HepG2 (cell line): ENCODE data around the gene ZFAND3. TPM values are rescaled to one million over a fixed set of nuclear protein-coding genes. Genes with fewer than 3 reads are reported as not detected.

Experiments used
- ATAC-seq: fragments of 200-7000 bp; cut with Tn5 transposase; 3 replicates; pipeline ENCODE4 v1.9.1; 2020; ENCODE audit warnings: mild to moderate bottlenecking, moderate library complexity
- BruUV-seq: library from RNA; stranded (reverse); fragments of 400-500 nt; replicated peaks from 2 replicates; lab custom pipeline; 2021; lab: Mats Ljungman, UMichigan
- CTCF ChIA-PET: fragments of 300-600 bp; formaldehyde crosslinking; extraction: SDS; loops from one replicate; lab custom pipeline; 2021; ENCODE audit warnings: low total read pairs, inconsistent platforms, low intra/inter-chr PET ratio; lab: Yijun Ruan, JAX
- POLR2A ChIA-PET: fragments of 350-600 bp; sonication (Branson Sonifier 250); formaldehyde crosslinking; loops from one replicate; lab custom pipeline; 2020; ENCODE audit warnings: antibody characterized with exemption, inconsistent platforms; lab: Yijun Ruan, JAX
- DNase-seq: peaks from one replicate; pipeline ENCODE4 v3.0.0-alpha.2; 2015; ENCODE audit warnings: low spot score
- FAIRE-seq: peaks from 3 replicates; lab custom pipeline; 2011; peaks lifted over from hg19 to GRCh38; lab: Jason Lieb, UNC
- H2AFZ ChIP-seq: one replicate; pipeline ENCODE4 v1.6.1; 2011; ENCODE audit warnings: low read length, inconsistent platforms
- H3K27ac ChIP-seq: fragments of 300-600 bp; 3 replicates; pipeline ENCODE4 v1.8.0; 2011; ENCODE audit warnings: mixed run types, mild to moderate bottlenecking, mixed read lengths, low read length, inconsistent platforms; ENCODE audit not compliant: insufficient read depth; ENCODE audit errors: extremely low read length
- H3K27me3 ChIP-seq, 2 experiments: fragments of 200-600 bp in 1 of 2; 2 replicates in 1 of 2; 3 replicates in 1 of 2; pipeline versions ENCODE4 v1.6.0 to v1.8.0; 2011; ENCODE audit warnings: low read length in 2 of 2, mild to moderate bottlenecking in 2 of 2, moderate library complexity in 2 of 2, inconsistent platforms in 1 of 2; ENCODE audit not compliant: insufficient read depth in 2 of 2, control insufficient read depth in 1 of 2
- H3K36me3 ChIP-seq, 2 experiments: fragments of 200-600 bp in 1 of 2; replicated peaks in 1 of 2; 2 replicates in 1 of 2; 3 replicates in 1 of 2; pipeline versions ENCODE4 v1.5.1 to v1.8.0; 2011; ENCODE audit warnings: low read length in 2 of 2, inconsistent platforms in 1 of 2; ENCODE audit not compliant: insufficient read depth in 2 of 2, control insufficient read depth in 1 of 2
- H3K4me1 ChIP-seq: 2 replicates; pipeline ENCODE4 v1.5.1; 2012; ENCODE audit warnings: low read length, inconsistent platforms; ENCODE audit not compliant: insufficient read depth
- H3K4me2 ChIP-seq: 2 replicates; pipeline ENCODE4 v1.6.0; 2011; ENCODE audit warnings: low read depth, low read length, inconsistent platforms
- H3K4me3 ChIP-seq, 3 experiments: fragments of 200-600 bp in 1 of 3; sonication (generic), shearing (Covaris generic) in 1 of 3; replicated peaks in 1 of 3; 2 replicates each; pipeline ENCODE4 v1.5.1; 2011 to 2016; ENCODE audit warnings: low read length in 3 of 3, inconsistent platforms in 2 of 3, low read depth in 2 of 3, mild to moderate bottlenecking in 2 of 3, control low read depth in 1 of 3, mixed read lengths in 1 of 3; ENCODE audit not compliant: insufficient read depth in 1 of 3
- H3K79me2 ChIP-seq: one replicate; pipeline ENCODE4 v1.6.1; 2011; ENCODE audit warnings: low read length, inconsistent platforms; ENCODE audit not compliant: insufficient read depth
- H3K9ac ChIP-seq: 2 replicates; pipeline ENCODE4 v1.6.0; 2011; ENCODE audit warnings: mild to moderate bottlenecking, low read depth, low read length, inconsistent platforms; ENCODE audit not compliant: insufficient read depth
- H3K9me3 ChIP-seq: 2 replicates; pipeline ENCODE4 v1.5.1; 2012; ENCODE audit warnings: mild to moderate bottlenecking, low read length
- H4K20me1 ChIP-seq: 2 replicates; pipeline ENCODE4 v1.6.0; 2011; ENCODE audit warnings: inconsistent platforms, mild to moderate bottlenecking, low read length, moderate library complexity; ENCODE audit not compliant: insufficient read depth
- ATF1 ChIP-seq: IDR thresholded peaks from 2 replicates; pipeline ENCODE4 v1.6.1; 2016; ENCODE audit warnings: mild to moderate bottlenecking, control low read depth
- EP300 ChIP-seq, 3 experiments: sonication (generic) in 1 of 3; formaldehyde crosslinking in 1 of 3; IDR thresholded peaks; 2 replicates each; pipeline versions ENCODE4 v1.5.1 to v1.6.1; 2011 to 2020; ENCODE audit warnings: low read depth in 2 of 3, low read length in 2 of 3, borderline replicate concordance in 1 of 3, improper control_type of control experiment in 1 of 3, mild to moderate bottlenecking in 1 of 3, missing genetic modification reagents in 1 of 3, moderate library complexity in 1 of 3
- NFYC ChIP-seq: IDR thresholded peaks from 2 replicates; pipeline ENCODE4 v1.6.1; 2016; ENCODE audit warnings: missing genetic modification reagents, missing compliant biosample characterization
- REXO4 ChIP-seq: sonication (generic); formaldehyde crosslinking; IDR thresholded peaks from 2 replicates; pipeline ENCODE4 v1.8.0; 2022; ENCODE audit warnings: missing genetic modification reagents, mild to moderate bottlenecking, borderline replicate concordance
- SMAD3 ChIP-seq: sonication (generic); formaldehyde crosslinking; IDR thresholded peaks from 2 replicates; pipeline ENCODE4 v1.4.0; 2020; ENCODE audit warnings: missing genetic modification reagents
- SP1 ChIP-seq, 2 experiments: fragments of 450-650 bp in 1 of 2; sonication (generic) in 1 of 2; formaldehyde crosslinking in 1 of 2; IDR thresholded peaks; 2 replicates each; pipeline versions ENCODE4 v1.4.0 to v1.6.1; 2016 to 2020; ENCODE audit warnings: missing genetic modification reagents in 1 of 2
- TBP ChIP-seq: sonication (generic); formaldehyde crosslinking; IDR thresholded peaks from 2 replicates; pipeline ENCODE4 v1.5.0; 2020; ENCODE audit warnings: missing genetic modification reagents
- ZNF564 ChIP-seq: sonication (generic); formaldehyde crosslinking; IDR thresholded peaks from 2 replicates; pipeline ENCODE4 v1.8.1; 2023; ENCODE audit warnings: mild to moderate bottlenecking, missing genetic modification reagents
- WGBS: methylation state at CpG from one replicate; pipeline ENCODE4 v1.1.6; 2017; ENCODE audit warnings: low lambda C conversion rate; 5-methylcytosine and 5-hydroxymethylcytosine counted together
- in situ Hi-C: cut with HindIII; loops from 2 replicates; pipeline ENCODE4 v1.10.0; 2017; ENCODE audit warnings: low pct_unique_long_range_greater_than_20kb; ENCODE audit not compliant: extremely low pct_ligation_motif_present
- intact Hi-C: fragments of 100-400 bp; cut with micrococcal nuclease; formaldehyde crosslinking; loops from one replicate; pipeline ENCODE4 v1.10.0; 2022; ENCODE audit not compliant: unreplicated experiment
- polyA plus RNA-seq, 8 experiments: library from polyadenylated mRNA; depleted of rRNA in 3 of 8; stranded (reverse) in 7 of 8; unstranded in 1 of 8; fragments of >200 nt; fragmentation: Illumina TruSeq in 4 of 8; extraction: Trizol in 4 of 8; gene quantifications; 2 replicates each; pipeline versions ENCODE4 v1.2.1 to v1.2.3, GENCODE V29; 2011 to 2016; ENCODE audit warnings: low read depth in 4 of 8, missing spikeins in 1 of 8, mixed read lengths in 1 of 8; ENCODE audit not compliant: insufficient read depth in 1 of 8
- total RNA-seq, 5 experiments: library from RNA; depleted of rRNA; stranded (reverse); fragments of >200 nt; fragmentation: Illumina TruSeq; extraction: Trizol; gene quantifications; 2 replicates each; pipeline ENCODE4 v1.2.3, GENCODE V29; 2016; ENCODE audit warnings: low read depth in 1 of 5
- TF ChIP-seq, protein P1 (sequence below): sonication (generic); formaldehyde crosslinking; IDR thresholded peaks from 2 replicates; pipeline ENCODE4 v1.8.1; 2023; ENCODE audit warnings: mild to moderate bottlenecking, missing genetic modification reagents
- TF ChIP-seq, protein P2 (sequence below): sonication (generic); formaldehyde crosslinking; IDR thresholded peaks from 2 replicates; pipeline ENCODE4 v1.8.0; 2022; ENCODE audit warnings: mild to moderate bottlenecking, missing genetic modification reagents, borderline replicate concordance
- TF ChIP-seq, protein P3 (sequence below): sonication (generic); formaldehyde crosslinking; IDR thresholded peaks from 2 replicates; pipeline ENCODE4 v1.4.0; 2020; ENCODE audit warnings: missing genetic modification reagents

Gene ZFAND3
- total and polyA plus RNA-seq, 2 of the 13 experiments (the other 11 are each of a cell fraction or from before 2014, with no cell fraction given): 16.4 to 17.1 TPM

DNA sequence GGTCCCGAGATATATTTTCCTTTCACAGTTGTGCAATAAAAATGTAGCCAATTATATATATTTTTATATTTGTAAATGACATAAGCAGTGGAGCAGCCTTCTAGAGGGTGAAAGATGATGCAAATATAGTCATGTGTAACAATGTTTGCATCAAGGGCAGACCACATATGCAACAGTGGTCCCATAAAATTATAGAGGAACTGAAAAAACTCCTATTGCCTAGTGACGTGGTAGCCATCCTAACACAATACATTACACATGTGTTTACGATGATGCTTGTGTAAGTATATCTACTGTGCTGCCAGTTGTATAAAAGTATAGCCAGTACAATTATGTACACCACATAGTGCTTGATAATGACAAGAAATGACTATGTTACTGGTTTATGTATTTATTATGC is 162.8 kb downstream of the ZFAND3 start:
- FAIRE-seq: no peak

More for the DNA sequence above, 162.8 kb downstream of the ZFAND3 start:
- in situ Hi-C loops (no loop called here), intact Hi-C loops (no loop called here)
- Histone ChIP-seq H3K36me3 (no peaks in the 10 kb centered on the region), H3K9me3 (no peaks in the 10 kb centered on the region), H3K4me1 (peaks cover 18% of the 10 kb centered on the region), H3K27ac (no peak overlapping the region), H2AFZ (no peak overlapping the region), H3K4me3 (no peak overlapping the region), H3K79me2 (peaks cover 39% of the 10 kb centered on the region), H3K4me2 (no peak overlapping the region), H3K9ac (no peak overlapping the region), H3K27me3 (no peaks in the 10 kb centered on the region), H4K20me1 (peaks cover 6% of the 10 kb centered on the region)
- ATAC-seq (no peak), DNase-seq (no peak)
- WGBS: 94% methylated on average over 3 of the region's 3 CpGs
- ChIA-PET CTCF (no interaction called here), POLR2A (no interaction called here)
- no TSS peak for BruUV-seq
- TF ChIP-seq, protein P1, sequence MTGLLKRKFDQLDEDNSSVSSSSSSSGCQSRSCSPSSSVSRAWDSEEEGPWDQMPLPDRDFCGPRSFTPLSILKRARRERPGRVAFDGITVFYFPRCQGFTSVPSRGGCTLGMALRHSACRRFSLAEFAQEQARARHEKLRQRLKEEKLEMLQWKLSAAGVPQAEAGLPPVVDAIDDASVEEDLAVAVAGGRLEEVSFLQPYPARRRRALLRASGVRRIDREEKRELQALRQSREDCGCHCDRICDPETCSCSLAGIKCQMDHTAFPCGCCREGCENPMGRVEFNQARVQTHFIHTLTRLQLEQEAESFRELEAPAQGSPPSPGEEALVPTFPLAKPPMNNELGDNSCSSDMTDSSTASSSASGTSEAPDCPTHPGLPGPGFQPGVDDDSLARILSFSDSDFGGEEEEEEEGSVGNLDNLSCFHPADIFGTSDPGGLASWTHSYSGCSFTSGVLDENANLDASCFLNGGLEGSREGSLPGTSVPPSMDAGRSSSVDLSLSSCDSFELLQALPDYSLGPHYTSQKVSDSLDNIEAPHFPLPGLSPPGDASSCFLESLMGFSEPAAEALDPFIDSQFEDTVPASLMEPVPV (CRISPR knock-in tag): no peak
- no peak for TF ChIP-seq NFYC
- TF ChIP-seq, protein P2, sequence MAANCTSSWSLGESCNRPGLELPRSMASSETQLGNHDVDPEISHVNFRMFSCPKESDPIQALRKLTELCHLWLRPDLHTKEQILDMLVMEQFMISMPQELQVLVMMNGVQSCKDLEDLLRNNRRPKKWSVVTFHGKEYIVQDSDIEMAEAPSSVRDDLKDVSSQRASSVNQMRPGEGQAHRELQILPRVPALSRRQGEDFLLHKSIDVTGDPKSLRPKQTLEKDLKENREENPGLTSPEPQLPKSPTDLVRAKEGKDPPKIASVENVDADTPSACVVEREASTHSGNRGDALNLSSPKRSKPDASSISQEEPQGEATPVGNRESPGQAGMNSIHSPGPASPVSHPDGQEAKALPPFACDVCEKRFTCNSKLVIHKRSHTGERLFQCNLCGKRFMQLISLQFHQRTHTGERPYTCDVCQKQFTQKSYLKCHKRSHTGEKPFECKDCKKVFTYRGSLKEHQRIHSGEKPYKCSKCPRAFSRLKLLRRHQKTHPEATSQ (CRISPR knock-in tag): no peak
- TF ChIP-seq REXO4 (CRISPR knock-in tag): no peak
- TF ChIP-seq SMAD3 (CRISPR knock-in tag): no peak
- TF ChIP-seq TBP (CRISPR knock-in tag): no peak
- no peak for TF ChIP-seq SP1 (IDR thresholded peaks at IDR 0.05)
- no peak for TF ChIP-seq SP1 (CRISPR knock-in tag; IDR thresholded peaks at IDR 0.05)
- TF ChIP-seq ATF1 (CRISPR knock-in tag): no peak
- TF ChIP-seq EP300 (IDR thresholded peaks at IDR 0.05; ENCODE audit: low read depth in 2 of 2, low read length in 2 of 2): no peak
- TF ChIP-seq EP300 (CRISPR knock-in tag; IDR thresholded peaks at IDR 0.05; ENCODE audit: borderline replicate concordance): no peak
- no peak for TF ChIP-seq ZNF564 (CRISPR knock-in tag)
- TF ChIP-seq, protein P3, sequence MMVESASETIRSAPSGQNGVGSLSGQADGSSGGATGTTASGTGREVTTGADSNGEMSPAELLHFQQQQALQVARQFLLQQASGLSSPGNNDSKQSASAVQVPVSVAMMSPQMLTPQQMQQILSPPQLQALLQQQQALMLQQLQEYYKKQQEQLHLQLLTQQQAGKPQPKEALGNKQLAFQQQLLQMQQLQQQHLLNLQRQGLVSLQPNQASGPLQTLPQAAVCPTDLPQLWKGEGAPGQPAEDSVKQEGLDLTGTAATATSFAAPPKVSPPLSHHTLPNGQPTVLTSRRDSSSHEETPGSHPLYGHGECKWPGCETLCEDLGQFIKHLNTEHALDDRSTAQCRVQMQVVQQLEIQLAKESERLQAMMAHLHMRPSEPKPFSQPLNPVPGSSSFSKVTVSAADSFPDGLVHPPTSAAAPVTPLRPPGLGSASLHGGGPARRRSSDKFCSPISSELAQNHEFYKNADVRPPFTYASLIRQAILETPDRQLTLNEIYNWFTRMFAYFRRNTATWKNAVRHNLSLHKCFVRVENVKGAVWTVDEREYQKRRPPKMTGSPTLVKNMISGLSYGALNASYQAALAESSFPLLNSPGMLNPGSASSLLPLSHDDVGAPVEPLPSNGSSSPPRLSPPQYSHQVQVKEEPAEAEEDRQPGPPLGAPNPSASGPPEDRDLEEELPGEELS: no peak
